Activated CD8-positive, alpha-beta memory T cell treated with anti-CD3 and anti-CD28 coated beads, Interleukin-2, amount 50 U/mL, for 48 hours (primary cell): ENCODE measurements around the gene NPPB.

ENCODE experiments used
- DNase-seq: peaks from one replicate; pipeline ENCODE4 v3.0.0-alpha.2; 2020

NPPB gene

GRCh38 chr1:11831945-11832725 is 26.6 kb downstream of the NPPB start:
- no peak for DNase-seq

GRCh38 chr1:11828511-11828910 is 30.2 kb downstream of the NPPB start:
- DNase-seq: no peak

GRCh38 chr1:11826946-11827345 is 31.8 kb downstream of the NPPB start:
- DNase-seq: no peak

- DNase-seq: no peak
Observed at GRCh38 chr1:11825131-11825530, 33.6 kb downstream of the NPPB start.

- DNase-seq: no peak
Observed at GRCh38 chr1:11823366-11824137, 35.2 kb downstream of the NPPB start.

GRCh38 chr1:11822091-11822490 is 36.7 kb downstream of the NPPB start:
- DNase-seq: no peak

GRCh38 chr1:11817192-11817591 is 41.6 kb downstream of the NPPB start:
- no peak for DNase-seq

- DNase-seq: no peak
Observed at GRCh38 chr1:11813021-11813420, 45.7 kb downstream of the NPPB start.
